Omental fat pad (tissue), 4 donors: ENCODE data around the gene EPC2. TPM values are rescaled to one million over a fixed set of nuclear protein-coding genes. Genes with fewer than 3 reads are reported as not detected.
A peak's percentile ranks its signal among the peaks of the same experiment; 100 is the strongest.

Experiments
- ATAC-seq: fragments of 150-250 bp; one replicate; pipeline ENCODE4 v1.9.1; 2016; ENCODE audit warnings: mild to moderate bottlenecking, moderate library complexity; ENCODE audit not compliant: low FRiP score
- DNase-seq: peaks from one replicate; pipeline ENCODE4 v3.0.0-alpha.2; 2019; ENCODE audit warnings: low spot score
- CTCF ChIP-seq, 3 donors: fragments of 450-650 bp; IDR thresholded peaks; one replicate each; pipeline ENCODE4 v1.5.1; 2016 to 2017; ENCODE audit warnings: antibody characterized with exemption in 3 of 3, mild to moderate bottlenecking in 3 of 3, moderate library complexity in 2 of 3
- total RNA-seq, 4 donors: library from RNA; depleted of rRNA; stranded (reverse); fragments of >200 nt; gene quantifications; one replicate each; pipeline ENCODE4 v1.1.0, GENCODE V29; 2016

The EPC2 gene
- total RNA-seq = 10 to 100 TPM; 23.2 to 36.9 (median 28.7) TPM

DNA sequence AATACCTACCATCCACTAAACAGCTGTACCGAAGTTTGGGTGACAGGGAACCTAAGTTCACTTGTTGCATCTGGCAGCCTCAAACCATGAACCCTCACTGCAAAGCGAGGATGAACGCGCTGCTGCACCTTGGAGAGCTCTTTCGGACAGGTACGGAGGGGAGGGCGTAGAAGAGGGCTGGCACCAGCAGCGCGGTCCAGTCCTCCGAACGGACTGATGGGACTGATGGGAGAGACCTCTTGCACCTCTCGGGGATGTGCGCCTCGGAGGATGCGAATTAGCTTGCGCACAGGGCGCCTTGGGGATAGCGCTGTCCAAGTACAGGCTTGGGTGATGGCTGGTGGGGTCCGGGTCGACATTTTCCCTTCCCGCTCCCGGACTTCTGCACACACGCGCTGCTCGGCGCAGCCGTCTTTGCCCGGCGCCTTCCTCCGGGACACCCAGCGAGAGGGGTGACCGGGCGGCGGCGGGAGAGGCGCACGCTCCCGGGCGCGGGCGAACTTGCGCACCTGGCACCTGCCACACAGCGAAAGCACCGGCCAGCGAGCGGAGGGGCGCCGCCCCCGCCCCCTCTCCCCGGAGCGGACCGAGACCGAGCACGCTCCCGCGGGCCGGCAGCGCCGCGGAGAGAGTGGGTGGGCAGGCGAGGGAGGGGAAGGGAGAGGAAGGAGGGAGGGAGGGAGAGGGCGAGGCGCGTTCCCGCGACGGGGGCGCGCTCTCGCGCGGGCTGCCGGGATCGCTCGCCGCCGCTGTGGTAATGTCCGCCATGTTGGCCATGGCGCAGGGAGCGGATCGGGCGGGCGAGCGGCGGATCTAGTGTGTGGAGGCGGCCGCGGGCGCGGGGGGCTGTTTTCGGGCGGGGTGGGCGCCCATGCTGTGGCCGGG, at the start of gene EPC2:
TSS of gene EPC2 (plus strand) at position 754 of the 885 bp plus-strand sequence. CDS start 267 bp downstream, outside the sequence.
- peak; percentile 81 for ATAC-seq
- DNase-seq = peak; percentile 49
- TF ChIP-seq CTCF (IDR thresholded peaks at IDR 0.05) = no peak

DNA sequence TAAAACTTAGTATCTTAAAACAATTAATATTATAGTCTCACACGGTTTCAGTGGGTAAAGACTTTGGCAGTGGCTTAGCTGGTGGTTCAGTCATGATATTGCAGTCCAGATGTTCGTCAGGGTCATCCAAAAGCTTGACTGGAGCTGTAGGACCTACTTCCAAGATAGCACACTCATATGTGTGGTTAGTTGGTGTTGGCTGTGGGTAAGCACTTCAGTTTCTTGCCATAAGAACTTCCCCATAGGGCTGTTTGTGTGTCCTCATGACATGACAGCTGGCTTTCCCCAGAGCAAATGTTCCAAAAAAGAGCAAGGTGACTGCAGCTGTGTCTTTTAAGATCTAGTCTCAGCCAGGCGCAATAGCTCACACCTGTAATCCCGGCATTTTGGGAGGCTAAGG, 48.5 kb upstream of the EPC2 start:
- DNase-seq (no peak), ATAC-seq (no peak)
- TF ChIP-seq CTCF (IDR thresholded peaks at IDR 0.05) = no peak

DNA sequence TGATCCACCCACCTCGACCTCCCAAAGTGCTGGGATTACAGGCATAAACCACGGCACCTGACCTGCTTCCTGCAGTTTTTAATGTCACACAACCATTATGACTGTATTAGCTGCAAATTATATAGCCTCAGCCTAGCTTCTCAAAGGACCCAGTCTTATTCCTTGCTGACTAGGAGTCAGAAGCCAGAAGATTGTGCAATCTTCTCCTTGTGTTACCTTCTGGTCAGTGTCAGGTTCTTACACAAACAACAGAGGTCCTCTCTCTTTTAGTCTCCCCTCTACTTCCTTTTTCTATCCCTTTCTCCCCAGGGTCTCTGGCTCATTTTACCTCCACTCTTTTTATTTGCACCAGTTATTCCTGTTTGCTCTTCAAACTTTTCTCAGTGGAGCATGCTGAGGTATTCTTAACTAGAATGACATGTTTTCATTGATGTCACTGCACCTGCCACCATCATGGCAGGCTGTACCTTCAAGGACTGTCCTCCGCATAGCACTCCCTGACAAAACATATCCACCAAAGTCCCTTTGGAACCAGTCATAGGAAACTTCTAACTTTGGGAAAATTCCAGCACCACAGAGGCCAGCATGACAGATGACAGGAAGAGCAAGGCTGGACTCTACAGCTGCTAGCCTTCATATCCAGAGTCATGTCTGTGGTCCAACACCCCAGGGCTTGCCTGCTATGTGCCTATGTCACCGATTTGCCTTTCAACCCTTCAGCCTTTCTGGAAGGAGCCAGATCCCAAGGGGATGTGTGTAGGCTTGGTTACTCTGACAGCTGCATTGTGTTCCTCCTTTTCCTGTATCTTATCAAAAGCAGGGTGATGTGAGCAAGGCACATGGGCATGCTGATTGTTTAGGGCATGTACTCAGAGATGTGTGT, 45.2 kb upstream of the EPC2 start:
- no peak for ATAC-seq
- no peak for TF ChIP-seq CTCF (IDR thresholded peaks at IDR 0.05)

GRCh38 chr2:148602885-148603561, 41.5 kb upstream of the EPC2 start:
- DNase-seq = no peak
- no peak for TF ChIP-seq CTCF (IDR thresholded peaks at IDR 0.05)
- no peak for ATAC-seq

More for the DNA sequence above, 45.2 kb upstream of the EPC2 start:
- no peak for DNase-seq

DNA sequence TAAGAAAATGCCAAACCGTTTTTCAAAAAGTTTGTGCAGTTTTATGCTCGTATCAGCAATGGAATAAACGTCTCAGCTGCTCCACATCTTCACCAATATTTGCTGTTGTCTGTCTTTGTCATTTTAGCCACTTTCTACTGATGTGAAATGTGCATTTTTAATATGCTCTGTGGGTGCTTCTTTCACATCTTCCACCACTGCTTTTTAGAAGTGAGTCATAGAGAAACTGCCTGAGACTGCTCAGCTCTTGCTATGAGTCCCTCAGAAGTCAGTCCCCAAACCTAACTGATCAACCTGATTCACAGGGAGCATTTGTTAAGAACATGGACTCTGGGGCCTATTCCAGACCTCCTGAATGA, 41.0 kb upstream of the EPC2 start:
- ATAC-seq = no peak
- no peak for DNase-seq
- no peak for TF ChIP-seq CTCF (IDR thresholded peaks at IDR 0.05)

- DNase-seq (no peak), ATAC-seq (no peak)
- no peak for TF ChIP-seq CTCF (IDR thresholded peaks at IDR 0.05)
Measured at GRCh38 chr2:148604927-148605326, 39.6 kb upstream of the EPC2 start.
